HEK293 (cell line): ENCODE data around the gene KCNQ2.

Experiments used
- ZNF362 ChIP-seq: fragments of 450-650 bp; formaldehyde crosslinking; IDR thresholded peaks from 2 replicates; pipeline ENCODE4 v1.5.1; 2016; ENCODE audit warnings: missing biosample characterization, missing genetic modification characterization
- ZNF639 ChIP-seq: fragments of 450-650 bp; formaldehyde crosslinking; IDR thresholded peaks from 2 replicates; pipeline ENCODE4 v1.5.1; 2016; ENCODE audit warnings: missing biosample characterization, missing genetic modification characterization

- TF ChIP-seq ZNF639 (tag by site-specific recombination) (no peak), ZNF362 (tag by site-specific recombination) (no peak)
Measured at GRCh38 chr20:63430891-63431290, 41.6 kb downstream of the KCNQ2 start.
